Activated naive CD4-positive, alpha-beta T cell treated with anti-CD3 and anti-CD28 coated beads for 36 hours (primary cell): ENCODE results near the gene EGLN1. TPM values are rescaled to one million over a fixed set of nuclear protein-coding genes. Genes with fewer than 3 reads are reported as not detected.
"Not testable (repeated sequence)": the region's sequence is repeated elsewhere in the genome, so short reads cannot be mapped to it uniquely, and the experiment has no call there.

Experiments
- CTCF ChIA-PET: fragments of 350-600 bp; sonication (Branson Sonifier 250); formaldehyde crosslinking; loops from one replicate; lab custom pipeline; 2021; ENCODE audit warnings: antibody characterized with exemption; lab: Charles Lee
- DNase-seq: peaks from one replicate; pipeline ENCODE4 v3.0.0-alpha.2; 2020
- H3K27ac Mint-ChIP-seq: one replicate; pipeline ENCODE4 v1.8.0; 2021; ENCODE audit warnings: mild to moderate bottlenecking, mixed read lengths
- H3K27me3 Mint-ChIP-seq: one replicate; pipeline ENCODE4 v1.8.0; 2021; ENCODE audit warnings: low read depth, mixed read lengths
- H3K36me3 Mint-ChIP-seq: one replicate; pipeline ENCODE4 v1.8.0; 2021; ENCODE audit warnings: low read depth, mixed read lengths
- H3K4me1 Mint-ChIP-seq: one replicate; pipeline ENCODE4 v1.8.0; 2021; ENCODE audit warnings: low read depth, mixed read lengths
- H3K4me3 Mint-ChIP-seq: one replicate; pipeline ENCODE4 v1.8.0; 2021; ENCODE audit warnings: mild to moderate bottlenecking, moderate library complexity, mixed read lengths
- H3K9me3 Mint-ChIP-seq: one replicate; pipeline ENCODE4 v1.8.0; 2021; ENCODE audit warnings: mixed read lengths
- intact Hi-C: fragments of 100-400 bp; cut with micrococcal nuclease; formaldehyde crosslinking; loops from one replicate; pipeline ENCODE4 v1.15.1; 2023
- total RNA-seq, 2 experiments: library from RNA; stranded (reverse); gene quantifications; one replicate each; pipeline ENCODE4 v1.2.3, GENCODE V29; 2021

The EGLN1 gene
- 1 to 10 TPM; 9.6 to 9.8 TPM for total RNA-seq

- peaks cover 7% of the 10 kb centered on the region for H3K36me3 Mint-ChIP-seq
- DNase-seq = peak; percentile 79
- H3K4me3 Mint-ChIP-seq = peak within 1 kb of the TSS; percentile 81
- intact Hi-C loops = loop anchor here (1.0 to 5.0 kb wide), 11 partner anchors 32 to 445 kb away; partner anchors contain the start of genes ARV1, EXOC8, GNPAT and TSNAX
- no peaks in the 10 kb centered on the region for H3K9me3 Mint-ChIP-seq
- peaks cover 35% of the 10 kb centered on the region for H3K4me1 Mint-ChIP-seq
- peak within 1 kb of the TSS; percentile 89 for H3K27ac Mint-ChIP-seq
- CTCF ChIA-PET = interaction anchor here (0.5 to 2.1 kb wide), 5 partner anchors 50 to 171 kb away, joined by 3 to 10 read pairs (median 5); no protein-coding TSS in a partner anchor
- H3K27me3 Mint-ChIP-seq = no peaks in the 10 kb centered on the region
Measured at GRCh38 chr1:231421971-231422797, at the start of gene EGLN1. Gene EGLN1 (minus strand): TSS chr1:231422287. CDS start chr1:231421888, 399 bp downstream.

- H3K36me3 Mint-ChIP-seq, H3K9me3 Mint-ChIP-seq, intact Hi-C loops, DNase-seq, H3K27ac Mint-ChIP-seq, H3K4me3 Mint-ChIP-seq, H3K4me1 Mint-ChIP-seq, CTCF ChIA-PET: not testable (repeated sequence)
- peaks cover 31% of the 10 kb centered on the region for H3K27me3 Mint-ChIP-seq
Measured at GRCh38 chr1:231471500-231471899, 49.4 kb upstream of the EGLN1 start.

DNA sequence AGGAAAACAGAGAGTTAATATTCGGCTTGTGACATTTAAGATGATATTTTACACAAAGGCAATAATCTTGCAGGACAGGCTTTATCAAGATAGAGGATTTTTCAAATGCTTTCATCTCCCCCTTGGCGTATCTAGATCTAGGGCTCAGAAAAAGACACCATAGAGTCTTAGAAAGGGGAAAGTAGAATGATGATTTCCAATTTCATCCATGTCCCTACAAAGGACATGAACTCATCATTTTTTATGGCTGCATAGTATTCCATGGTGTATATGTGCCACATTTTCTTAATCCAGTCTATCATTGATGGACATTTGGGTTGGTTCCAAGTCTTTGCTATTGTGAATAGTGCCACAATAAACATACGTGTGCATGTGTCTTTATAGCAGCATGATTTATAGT is 48.9 kb upstream of the EGLN1 start:
- H3K27me3 Mint-ChIP-seq = peaks cover 34% of the 10 kb centered on the region
- H3K27ac Mint-ChIP-seq, H3K4me3 Mint-ChIP-seq, DNase-seq, intact Hi-C loops, CTCF ChIA-PET, H3K9me3 Mint-ChIP-seq, H3K36me3 Mint-ChIP-seq, H3K4me1 Mint-ChIP-seq: not testable (repeated sequence)

- Mint-ChIP-seq H3K27me3 (peaks cover 34% of the 10 kb centered on the region), H3K27ac (no peak overlapping the region), H3K9me3 (peaks cover 6% of the 10 kb centered on the region), H3K4me3 (no peak overlapping the region), H3K4me1 (peaks cover 19% of the 10 kb centered on the region), H3K36me3 (peaks cover 1% of the 10 kb centered on the region)
- intact Hi-C loops = loop anchor here (10.0 kb wide), 1 partner anchor 1107 kb away; no protein-coding TSS in a partner anchor
- CTCF ChIA-PET = no interaction called here
- DNase-seq = no peak
Measured at GRCh38 chr1:231467986-231468385, 45.9 kb upstream of the EGLN1 start.

GRCh38 chr1:231465051-231465450 is 43.0 kb upstream of the EGLN1 start:
- Mint-ChIP-seq H3K36me3 (peaks cover 1% of the 10 kb centered on the region), H3K4me1 (peaks cover 26% of the 10 kb centered on the region), H3K4me3 (no peak overlapping the region), H3K27me3 (peaks cover 52% of the 10 kb centered on the region), H3K9me3 (peaks cover 6% of the 10 kb centered on the region), H3K27ac (peak overlapping the region; percentile 1)
- intact Hi-C loops = loop anchor here (1.0 to 10.0 kb wide), 4 partner anchors 28 to 1110 kb away; no protein-coding TSS in a partner anchor
- peak; percentile 24 for DNase-seq
- CTCF ChIA-PET = no interaction called here

DNA sequence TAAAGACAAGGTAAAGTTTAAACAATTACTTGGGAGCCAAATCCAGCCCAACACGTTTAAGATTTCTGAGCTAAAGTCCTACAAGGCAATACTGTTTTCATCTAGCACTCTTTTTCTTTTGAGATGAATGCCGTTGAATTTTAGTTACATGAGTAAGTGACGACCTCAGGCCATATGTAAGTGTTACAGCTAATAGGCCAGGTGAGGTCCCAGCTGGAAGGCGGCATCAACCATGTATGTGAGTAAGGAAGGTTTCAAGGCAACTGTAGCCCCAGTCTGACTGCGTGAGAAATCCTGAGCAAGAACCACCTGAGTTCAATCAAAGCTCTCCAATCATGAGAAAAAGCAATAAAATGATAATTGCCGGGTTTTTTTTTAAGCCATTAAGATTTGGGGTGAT is 41.5 kb upstream of the EGLN1 start:
- Mint-ChIP-seq H3K27ac (no peak overlapping the region), H3K36me3 (peaks cover 1% of the 10 kb centered on the region), H3K9me3 (peaks cover 6% of the 10 kb centered on the region), H3K27me3 (peaks cover 59% of the 10 kb centered on the region), H3K4me1 (peaks cover 29% of the 10 kb centered on the region), H3K4me3 (no peak overlapping the region)
- no peak for DNase-seq
- CTCF ChIA-PET = interaction anchor here (0.7 kb wide), 1 partner anchor 128 kb away, joined by 3 read pairs; no protein-coding TSS in a partner anchor
- intact Hi-C loops = loop anchor here (5.0 to 10.0 kb wide), 3 partner anchors 94 to 1111 kb away; no protein-coding TSS in a partner anchor

- H3K4me1 Mint-ChIP-seq = peaks cover 25% of the 10 kb centered on the region
- peaks cover 6% of the 10 kb centered on the region for H3K9me3 Mint-ChIP-seq
- peaks cover 2% of the 10 kb centered on the region for H3K36me3 Mint-ChIP-seq
- CTCF ChIA-PET = no interaction called here
- H3K4me3 Mint-ChIP-seq = no peak overlapping the region
- peak; percentile 81 for DNase-seq
- H3K27me3 Mint-ChIP-seq = peaks cover 63% of the 10 kb centered on the region
- H3K27ac Mint-ChIP-seq = no peak overlapping the region
- intact Hi-C loops = loop anchor here (1.0 to 10.0 kb wide), 6 partner anchors 33 to 1114 kb away; partner anchors contain the start of genes EGLN1 and TSNAX
Measured at GRCh38 chr1:231460614-231461013, 38.5 kb upstream of the EGLN1 start.

DNA sequence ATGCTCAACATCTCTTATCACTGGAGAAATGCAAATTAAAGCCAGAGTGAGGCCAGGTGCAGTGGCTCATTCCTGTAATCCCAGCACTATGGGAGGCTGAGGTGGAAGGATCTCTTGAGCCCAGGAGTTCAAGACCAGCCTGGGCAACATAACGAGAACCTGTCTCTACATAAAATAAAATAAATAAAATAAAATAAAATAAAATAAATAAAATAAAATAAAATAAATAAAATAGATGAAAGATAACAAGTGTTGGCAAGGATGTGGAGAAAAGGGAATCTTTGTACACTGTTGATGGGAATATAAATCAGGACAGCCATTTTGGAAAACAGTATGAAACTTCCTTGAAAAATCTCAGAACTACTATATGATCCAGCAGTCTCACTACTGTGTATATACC is 37.4 kb upstream of the EGLN1 start:
- Mint-ChIP-seq H3K4me1 (peaks cover 15% of the 10 kb centered on the region), H3K27me3 (peaks cover 70% of the 10 kb centered on the region)
- CTCF ChIA-PET, intact Hi-C loops, H3K9me3 Mint-ChIP-seq, H3K27ac Mint-ChIP-seq, H3K4me3 Mint-ChIP-seq, DNase-seq, H3K36me3 Mint-ChIP-seq: not testable (repeated sequence)

GRCh38 chr1:231457956-231458355 is 35.9 kb upstream of the EGLN1 start:
- peaks cover 63% of the 10 kb centered on the region for H3K27me3 Mint-ChIP-seq
- H3K27ac Mint-ChIP-seq, H3K9me3 Mint-ChIP-seq, CTCF ChIA-PET, H3K4me3 Mint-ChIP-seq, H3K4me1 Mint-ChIP-seq, DNase-seq, intact Hi-C loops, H3K36me3 Mint-ChIP-seq: not testable (repeated sequence)

DNA sequence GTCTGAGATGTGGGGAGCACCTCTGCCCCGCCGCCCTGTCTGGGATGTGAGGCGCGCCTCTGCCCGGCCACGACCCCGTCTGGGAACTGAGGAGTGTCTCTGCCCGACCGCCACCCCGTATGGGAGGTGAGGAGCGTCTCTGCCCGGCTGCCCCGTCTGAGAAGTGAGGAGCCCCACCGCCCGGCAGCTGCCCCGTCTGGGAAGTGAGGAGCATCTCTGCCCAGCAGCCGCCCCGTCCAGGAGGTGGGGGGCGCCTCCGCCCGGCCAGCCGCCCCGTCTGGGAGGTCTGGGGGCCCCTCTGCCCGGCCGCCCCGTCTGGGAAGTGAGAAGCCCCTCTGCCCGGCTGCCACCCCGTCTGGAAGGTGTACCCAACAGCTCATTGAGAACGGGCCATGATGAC is 32.0 kb upstream of the EGLN1 start:
- H3K4me3 Mint-ChIP-seq, CTCF ChIA-PET, H3K9me3 Mint-ChIP-seq, intact Hi-C loops, H3K4me1 Mint-ChIP-seq, H3K36me3 Mint-ChIP-seq, H3K27ac Mint-ChIP-seq, DNase-seq: not testable (repeated sequence)
- peaks cover 63% of the 10 kb centered on the region for H3K27me3 Mint-ChIP-seq

DNA sequence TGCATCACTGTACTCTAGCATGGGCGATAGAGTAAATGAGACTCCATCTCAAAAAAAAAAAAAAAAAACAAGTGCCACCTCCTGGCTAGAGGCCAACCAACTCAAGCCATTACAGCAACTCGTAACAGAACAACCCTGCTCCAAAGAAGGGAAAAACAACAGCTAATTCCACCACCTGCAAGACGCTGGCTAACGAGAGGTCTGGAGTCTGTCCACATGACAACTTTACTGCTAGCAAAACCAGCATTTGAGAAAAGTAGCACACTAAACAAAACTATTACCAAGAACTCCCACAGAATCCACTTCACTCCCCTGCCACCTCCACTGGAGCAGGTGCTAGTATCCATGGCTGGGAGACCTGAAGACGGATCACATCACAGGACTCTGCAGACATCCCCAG is 24.1 kb upstream of the EGLN1 start:
- CTCF ChIA-PET = interaction anchor here (0.7 kb wide), 1 partner anchor 72 kb away, joined by 3 read pairs; no protein-coding TSS in a partner anchor
- intact Hi-C loops = no loop called here
- DNase-seq = no peak
- no peak overlapping the region for H3K27ac Mint-ChIP-seq
- peaks cover 6% of the 10 kb centered on the region for H3K9me3 Mint-ChIP-seq
- no peak overlapping the region for H3K4me3 Mint-ChIP-seq
- no peaks in the 10 kb centered on the region for H3K4me1 Mint-ChIP-seq
- H3K27me3 Mint-ChIP-seq = peaks cover 55% of the 10 kb centered on the region
- H3K36me3 Mint-ChIP-seq = no peaks in the 10 kb centered on the region

DNA sequence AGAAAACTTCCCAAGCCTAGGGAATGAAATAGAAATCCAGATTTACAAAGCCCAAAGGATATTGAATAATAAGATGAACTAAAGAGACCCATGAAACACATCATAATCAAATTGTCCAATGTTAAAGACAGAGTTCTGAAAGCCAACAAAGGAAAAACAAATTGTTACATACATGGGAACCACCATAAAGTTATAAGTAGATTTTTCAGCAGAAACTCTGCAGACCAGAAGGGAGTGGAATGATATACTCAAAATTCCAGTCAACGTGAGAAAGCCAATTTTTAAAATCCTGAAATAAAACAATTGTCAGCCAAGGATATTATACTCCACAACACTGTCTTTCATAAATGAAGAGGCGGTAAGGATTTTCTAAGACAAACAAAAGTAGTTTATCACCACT is 22.0 kb upstream of the EGLN1 start:
- CTCF ChIA-PET = no interaction called here
- Mint-ChIP-seq H3K27ac (no peak overlapping the region), H3K27me3 (peaks cover 41% of the 10 kb centered on the region), H3K4me3 (no peak overlapping the region), H3K9me3 (peaks cover 6% of the 10 kb centered on the region), H3K4me1 (no peaks in the 10 kb centered on the region), H3K36me3 (no peaks in the 10 kb centered on the region)
- no peak for DNase-seq
- intact Hi-C loops = no loop called here
